Urothelium cell line (cell line): Measurements from ENCODE around the gene HDAC2.
A peak's percentile ranks its signal among the peaks of the same experiment; 100 is the strongest.
"Not testable (repeated sequence)": the region's sequence is repeated elsewhere in the genome, so short reads cannot be mapped to it uniquely, and the experiment has no call there.

ENCODE experiments used
- DNase-seq: peaks from one replicate; pipeline ENCODE4 v3.0.0; 2011; ENCODE audit warnings: low spot score, mixed read lengths
- FAIRE-seq: peaks from 2 replicates; lab custom pipeline; 2011; peaks lifted over from hg19 to GRCh38; lab: Jason Lieb, UNC

The HDAC2 gene

GRCh38 chr6:113921299-113921904 is 49.5 kb downstream of the HDAC2 start:
- DNase-seq (no peak), FAIRE-seq (no peak)

- DNase-seq (no peak), FAIRE-seq (no peak)
Measured at GRCh38 chr6:113920663-113921267, 50.2 kb downstream of the HDAC2 start.

GRCh38 chr6:113910285-113910684 is 60.7 kb downstream of the HDAC2 start:
- not testable (repeated sequence) for DNase-seq, FAIRE-seq

DNA sequence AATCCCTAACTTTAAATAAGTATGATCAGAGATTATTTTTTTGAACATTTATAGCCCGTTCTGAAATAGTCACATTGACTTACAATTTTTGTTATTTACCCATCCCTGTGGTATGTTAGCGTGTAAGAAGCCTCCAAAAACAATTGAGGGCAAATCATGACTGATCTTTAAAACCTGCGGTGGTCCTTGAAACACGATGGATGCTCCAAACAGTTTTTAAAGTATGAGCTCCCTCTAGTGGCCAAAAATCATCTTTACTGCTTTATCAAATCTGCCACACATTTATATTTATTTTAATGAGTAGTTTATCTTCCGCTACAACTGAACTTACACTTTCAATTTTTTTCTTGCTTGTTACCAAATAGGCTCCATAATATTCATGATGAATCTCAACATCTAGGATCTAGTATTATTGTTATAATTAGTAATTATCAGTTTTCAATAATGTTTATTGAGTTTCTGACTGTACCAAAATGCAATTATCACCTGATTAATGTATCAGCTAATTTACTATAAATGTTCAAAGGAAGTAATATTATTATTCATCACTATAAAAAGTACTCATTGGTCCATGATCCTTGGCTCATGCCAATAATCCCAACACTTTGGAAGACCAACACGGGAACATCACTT is 61.6 kb downstream of the HDAC2 start:
- FAIRE-seq (no peak), DNase-seq (peak; percentile 26)

GRCh38 chr6:113908801-113909200 is 62.1 kb downstream of the HDAC2 start:
- no peak for FAIRE-seq
- no peak for DNase-seq

DNA sequence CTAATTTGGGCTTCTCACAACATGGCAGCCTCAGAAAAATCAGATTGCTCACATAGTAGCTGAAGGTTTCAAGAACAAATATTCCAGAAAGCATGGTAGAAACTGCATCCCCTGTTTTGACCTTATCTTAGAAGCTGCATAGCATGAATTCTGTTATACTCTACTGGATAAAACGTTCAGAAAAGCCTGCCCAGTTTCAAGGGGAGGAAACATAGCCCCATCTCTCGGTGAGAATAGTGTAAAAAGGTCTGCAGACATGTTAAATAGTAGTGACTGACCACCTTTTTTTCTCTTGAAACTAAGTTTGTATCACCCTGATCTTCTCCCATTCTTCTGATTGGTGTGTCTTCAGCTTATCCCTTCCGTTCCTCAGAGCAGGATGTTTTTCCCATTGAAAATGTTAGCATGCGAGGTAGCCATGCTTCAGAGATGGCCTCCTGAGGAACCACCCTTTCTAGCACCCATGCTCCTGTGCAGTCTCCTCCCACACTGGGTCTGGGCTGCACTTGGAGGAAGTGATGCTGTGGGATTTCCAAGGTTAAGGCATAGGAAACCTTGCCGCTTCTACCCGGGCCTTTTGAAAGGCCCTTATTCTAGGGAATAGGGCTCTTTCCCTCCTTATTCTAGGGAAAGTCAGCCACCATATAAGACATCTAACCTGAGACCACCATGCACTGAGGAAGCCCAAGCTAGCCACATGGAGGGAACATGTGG is 63.7 kb downstream of the HDAC2 start:
- FAIRE-seq, result no peak
- DNase-seq, result no peak

- FAIRE-seq (no peak), DNase-seq (no peak)
Measured at GRCh38 chr6:113903666-113904330, 67.2 kb downstream of the HDAC2 start.

GRCh38 chr6:113901482-113901881 is 69.5 kb downstream of the HDAC2 start:
- DNase-seq, result no peak
- no peak for FAIRE-seq

GRCh38 chr6:113894712-113895674 is 76.0 kb downstream of the HDAC2 start:
- no peak for FAIRE-seq
- no peak for DNase-seq

DNA sequence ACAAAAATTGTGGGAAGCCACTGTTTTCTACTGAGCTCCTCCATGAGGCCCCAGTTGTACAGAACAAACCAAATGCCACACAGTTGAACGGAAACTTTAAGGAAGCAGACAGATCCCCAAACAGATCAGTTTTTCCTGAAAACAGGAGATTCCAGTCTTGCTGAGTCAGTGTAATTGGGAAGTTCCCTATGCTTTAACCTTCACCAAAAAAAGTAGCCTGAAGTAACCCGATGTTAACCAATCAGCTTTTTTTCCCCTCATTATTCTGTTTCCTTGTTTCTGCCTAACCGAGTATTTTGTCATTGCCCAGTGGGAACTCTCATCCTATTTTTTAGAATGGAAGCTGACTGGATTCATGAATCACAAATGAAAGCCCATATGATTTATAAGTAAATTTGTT is 77.1 kb downstream of the HDAC2 start:
- FAIRE-seq, result no peak
- DNase-seq, result no peak

DNA sequence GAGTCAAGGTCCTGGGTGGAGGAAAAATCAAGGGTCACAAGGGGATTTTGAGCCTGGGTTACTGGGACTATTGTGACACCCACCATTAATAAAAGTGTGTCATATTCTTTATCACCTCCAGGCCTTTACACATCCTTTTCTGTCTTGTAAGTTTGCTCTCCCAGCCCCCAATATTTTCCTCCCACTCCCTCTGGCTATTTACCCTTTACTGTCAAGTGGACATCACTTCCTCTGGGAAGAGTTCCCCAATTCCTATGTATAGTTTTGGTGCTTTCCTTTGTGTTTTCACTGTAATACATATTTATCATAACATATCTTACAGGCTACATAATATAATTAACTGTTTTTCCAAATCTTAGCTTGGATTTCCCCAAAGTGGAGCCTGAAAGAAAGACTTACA is 77.5 kb downstream of the HDAC2 start:
- FAIRE-seq, result no peak
- no peak for DNase-seq

- DNase-seq (no peak), FAIRE-seq (no peak)
Measured at GRCh38 chr6:113888956-113889630, 81.9 kb downstream of the HDAC2 start.

GRCh38 chr6:113888493-113888892 is 82.5 kb downstream of the HDAC2 start:
- FAIRE-seq, result no peak
- DNase-seq, result no peak

GRCh38 chr6:113886512-113886911 is 84.4 kb downstream of the HDAC2 start:
- DNase-seq, result no peak
- no peak for FAIRE-seq

DNA sequence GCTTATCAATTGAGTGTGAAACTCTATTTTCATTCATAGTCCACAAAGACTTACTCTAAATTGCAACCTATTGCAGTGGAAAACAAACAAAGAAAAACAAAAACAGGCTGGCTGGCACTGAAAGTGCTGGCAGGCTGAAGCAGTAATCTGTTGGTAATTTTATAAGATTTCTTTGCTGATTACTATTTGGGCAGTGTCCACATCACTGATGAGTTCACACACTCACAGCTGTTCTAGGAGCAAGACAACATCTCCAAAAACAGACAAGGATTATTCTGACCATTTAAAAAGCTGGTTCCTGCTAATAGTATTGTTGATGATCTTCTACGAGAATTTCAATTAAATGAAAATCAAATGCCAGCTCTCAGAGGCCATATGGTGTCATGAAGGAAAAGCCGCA is 86.9 kb downstream of the HDAC2 start:
- DNase-seq, result no peak
- FAIRE-seq, result no peak
